Mucosa of gallbladder (tissue), 1 donor: Measurements from ENCODE around the gene KCNMB4. TPM values are rescaled to one million over a fixed set of nuclear protein-coding genes. Genes with fewer than 3 reads are reported as not detected.

Experiments
- DNase-seq: peaks from one replicate; pipeline ENCODE4 v3.0.0-alpha.2; 2020; ENCODE audit warnings: low spot score
- total RNA-seq: library from RNA; stranded (reverse); gene quantifications from one replicate; pipeline ENCODE4 v1.2.1, GENCODE V29; 2021
- donor health status: DM: no; HTN: no; CAD: no.

KCNMB4 gene
- 3.1 TPM for total RNA-seq

GRCh38 chr12:70365648-70366518 is at the start of gene KCNMB4:
TSS of gene KCNMB4 (plus strand) at chr12:70366290. CDS start at chr12:70366735, 445 bp downstream.
- peak; percentile 37 for DNase-seq

- DNase-seq: no peak
These were observed 48.3 kb upstream of the KCNMB4 start for GRCh38 chr12:70317781-70318180.

- no peak for DNase-seq
These were observed 46.5 kb upstream of the KCNMB4 start for GRCh38 chr12:70319605-70320004.

GRCh38 chr12:70321191-70321590 is 44.9 kb upstream of the KCNMB4 start:
- no peak for DNase-seq

GRCh38 chr12:70327541-70327940 is 38.5 kb upstream of the KCNMB4 start:
- no peak for DNase-seq

- DNase-seq: no peak
These were observed 36.4 kb upstream of the KCNMB4 start for GRCh38 chr12:70329728-70330127.

- no peak for DNase-seq
These were observed 35.9 kb upstream of the KCNMB4 start for GRCh38 chr12:70330158-70330557.

- DNase-seq: no peak
These were observed 33.9 kb upstream of the KCNMB4 start for GRCh38 chr12:70332236-70332635.

GRCh38 chr12:70334742-70335141 is 31.3 kb upstream of the KCNMB4 start:
- no peak for DNase-seq

- no peak for DNase-seq
These were observed 27.6 kb upstream of the KCNMB4 start for GRCh38 chr12:70338531-70338930.

- DNase-seq: no peak
These were observed 15.0 kb upstream of the KCNMB4 start for GRCh38 chr12:70351076-70351475.

GRCh38 chr12:70353780-70354660 is 12.1 kb upstream of the KCNMB4 start:
- no peak for DNase-seq

- no peak for DNase-seq
These were observed 11.3 kb upstream of the KCNMB4 start for GRCh38 chr12:70354787-70355186.

- DNase-seq: no peak
These were observed 10.1 kb upstream of the KCNMB4 start for GRCh38 chr12:70355972-70356371.

- no peak for DNase-seq
These were observed 6.5 kb upstream of the KCNMB4 start for GRCh38 chr12:70359458-70360197.

- DNase-seq: no peak
These were observed 5.9 kb upstream of the KCNMB4 start for GRCh38 chr12:70360218-70360617.

GRCh38 chr12:70364695-70365397 is 1.2 kb upstream of the KCNMB4 start:
- DNase-seq: no peak

GRCh38 chr12:70365398-70365647 is 767 bp upstream of the KCNMB4 start:
- no peak for DNase-seq

GRCh38 chr12:70366581-70367257 is 629 bp downstream of the KCNMB4 start:
- peak; percentile 31 for DNase-seq

GRCh38 chr12:70367258-70368141 is 1.4 kb downstream of the KCNMB4 start:
- DNase-seq: peak; percentile 14
